Measurements from ENCODE around the gene PDE4D.
"Not testable (repeated sequence)": the region's sequence is repeated elsewhere in the genome, so short reads cannot be mapped to it uniquely, and the experiment has no call there.

The PDE4D gene

DNA sequence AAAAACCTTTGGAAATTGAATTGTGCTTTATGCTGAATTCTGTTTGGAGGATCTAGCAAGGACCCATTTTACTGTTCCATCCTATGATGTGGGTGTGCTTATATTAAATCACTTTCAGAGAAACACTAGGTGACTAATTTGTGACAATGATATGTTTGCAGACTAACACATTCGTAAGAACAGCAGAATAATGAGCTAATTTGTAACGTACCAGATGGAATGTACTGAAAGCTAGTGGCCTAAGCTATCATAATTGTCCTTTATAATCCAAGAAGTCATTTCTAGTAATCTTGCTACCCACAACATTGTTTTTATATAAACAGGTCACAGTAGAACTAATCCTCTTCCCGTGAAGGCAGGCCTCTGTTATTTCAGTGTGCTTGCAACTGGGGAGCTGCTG is 292.5 kb downstream of the PDE4D start:
- FAIRE-seq: peak; percentile 56

DNA sequence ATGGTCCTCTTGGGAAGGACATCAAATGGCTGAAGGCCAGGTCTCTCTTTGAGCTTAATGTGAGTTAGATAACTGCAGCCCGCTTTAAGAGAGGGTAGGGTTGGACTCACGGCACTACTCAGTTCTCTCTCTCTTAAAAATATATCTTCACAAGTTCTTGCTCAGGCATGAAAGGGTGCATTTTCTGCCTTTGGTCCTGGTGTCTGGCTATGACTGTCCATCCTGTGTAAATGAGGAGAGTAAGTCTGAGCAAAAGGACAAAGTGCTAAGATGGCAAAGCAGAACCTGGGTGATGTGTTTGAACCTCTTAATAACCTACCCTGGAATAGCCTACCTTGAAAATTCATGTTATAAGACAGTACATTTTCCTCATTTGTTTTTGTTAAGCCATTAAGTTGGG is 293.4 kb downstream of the PDE4D start:
- no peak for FAIRE-seq

DNA sequence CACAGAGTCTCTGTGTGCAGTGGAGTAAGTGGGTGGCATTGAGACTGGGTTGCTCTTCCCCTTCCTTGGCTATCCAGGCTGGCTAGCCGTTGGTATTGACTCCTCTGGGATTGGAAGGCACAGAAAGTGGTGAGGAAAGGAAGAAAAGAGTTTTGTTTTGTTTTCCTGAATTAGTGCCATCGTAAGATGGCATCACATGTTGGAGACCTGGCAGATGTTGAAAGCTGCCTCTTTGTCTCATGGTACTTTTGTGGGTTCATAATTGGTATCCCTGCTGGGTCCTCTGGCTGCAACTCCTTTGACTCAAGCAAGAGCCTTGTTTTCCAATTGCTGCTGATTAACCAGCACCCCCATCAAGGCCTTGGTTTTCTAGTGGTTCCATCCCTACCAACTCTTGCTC is 293.8 kb downstream of the PDE4D start:
- no peak for FAIRE-seq

DNA sequence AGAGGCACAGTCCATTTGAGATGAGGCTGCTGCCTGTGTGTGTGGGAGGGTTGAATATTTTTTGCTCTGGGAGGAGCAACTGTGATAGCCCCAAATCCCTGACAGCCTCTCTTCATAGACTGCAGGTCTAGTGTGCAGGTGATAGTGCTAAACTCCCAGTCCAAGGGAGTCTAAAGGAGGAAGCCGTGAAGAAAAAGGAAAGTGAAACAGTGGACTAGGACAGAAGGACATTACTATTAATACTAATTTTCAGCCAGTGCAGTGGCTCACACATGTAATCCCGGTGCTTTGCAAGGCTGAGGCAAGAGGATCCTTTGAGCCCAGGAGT is 295.0 kb downstream of the PDE4D start:
- FAIRE-seq: peak; percentile 9

DNA sequence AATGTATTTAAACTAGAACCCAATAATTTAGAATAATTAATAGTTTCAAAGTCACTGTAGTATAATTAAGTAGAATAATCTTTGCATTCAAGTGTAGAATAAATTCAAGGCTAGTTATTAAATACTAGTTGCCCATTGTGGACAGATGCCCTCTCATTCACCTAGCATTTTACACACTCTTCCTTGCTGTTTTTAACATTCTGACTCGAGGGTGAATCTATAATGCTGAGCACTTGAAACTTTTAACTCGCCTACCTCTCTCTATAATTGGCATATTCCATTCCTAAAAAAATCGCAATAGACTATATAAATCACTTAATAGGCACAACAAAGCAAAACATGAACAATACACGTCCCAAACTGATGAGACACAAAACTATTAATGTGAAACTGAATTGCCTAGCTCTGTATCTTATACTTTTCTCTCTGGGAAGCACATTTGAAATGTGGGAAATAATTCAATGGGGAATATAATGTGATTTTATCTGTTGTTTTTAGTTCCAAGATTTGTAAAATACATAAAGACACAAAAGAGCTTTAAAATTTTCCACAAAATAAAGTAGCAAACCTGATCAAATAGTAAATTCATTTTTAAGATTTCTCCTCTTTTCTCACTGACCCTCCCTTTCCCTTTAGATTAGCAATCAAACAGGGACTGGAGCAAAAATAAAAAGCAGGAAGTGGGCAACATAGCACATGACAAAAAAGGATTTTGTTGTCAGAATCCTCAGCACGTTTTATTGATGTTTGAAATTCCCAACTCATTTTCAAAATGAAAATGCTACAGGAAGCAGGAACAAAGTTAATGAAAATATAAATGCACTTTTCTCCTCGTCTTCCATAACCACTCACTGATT is 295.6 kb downstream of the PDE4D start:
- peak; percentile 61 for FAIRE-seq

DNA sequence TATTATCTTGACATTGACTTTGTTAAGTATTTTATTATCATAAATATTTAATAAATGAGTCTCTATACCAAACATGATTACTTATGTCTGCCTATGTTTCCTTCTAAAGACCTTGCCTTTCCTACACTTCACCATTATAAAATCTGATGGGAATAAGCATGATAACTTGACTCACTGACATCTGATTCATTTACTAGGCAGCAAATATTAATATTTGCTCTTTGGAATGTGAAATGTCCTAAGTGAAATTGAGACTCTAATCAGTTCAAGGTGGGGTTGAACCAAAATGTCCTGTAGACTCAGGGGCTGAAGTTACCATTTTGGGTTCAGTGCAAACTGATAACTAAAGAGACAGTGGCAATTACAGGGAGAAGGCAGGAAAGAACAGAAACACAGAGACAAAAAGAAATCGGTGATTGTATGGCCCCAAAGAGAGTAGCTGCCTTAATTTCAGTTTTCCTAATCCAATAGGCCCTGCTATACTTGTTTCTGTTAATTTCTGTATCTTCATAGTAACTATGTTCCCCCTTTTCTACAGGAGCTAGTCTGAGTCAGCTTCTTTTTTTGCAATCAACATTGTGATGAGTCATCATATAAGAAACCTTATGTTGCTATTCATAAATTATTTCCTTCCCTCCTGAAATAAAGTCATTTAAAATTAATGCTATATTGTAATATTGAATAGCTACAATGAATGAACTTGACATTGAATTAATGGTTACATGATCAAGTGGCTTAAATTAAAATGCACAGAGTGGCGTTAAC is 296.8 kb downstream of the PDE4D start:
- FAIRE-seq: peak; percentile 76

DNA sequence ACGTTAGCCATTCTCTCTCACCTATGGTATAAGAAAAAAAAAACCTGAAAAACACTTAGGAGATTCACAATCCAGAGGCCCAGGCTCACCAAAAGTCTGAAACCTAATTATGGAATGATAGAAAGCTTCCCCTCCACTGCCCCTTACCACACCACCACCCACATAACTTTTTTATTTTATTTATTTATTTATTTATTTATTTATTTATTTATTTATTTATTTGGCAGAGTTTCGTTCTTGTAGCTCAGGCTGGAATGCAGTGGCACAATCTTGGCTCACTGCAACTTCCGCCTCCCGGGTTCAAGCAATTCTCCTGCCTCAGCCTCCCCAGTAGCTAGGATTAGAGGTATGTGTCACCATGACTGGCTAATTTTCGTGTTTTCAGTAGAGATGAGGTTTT is 299.4 kb downstream of the PDE4D start:
- not testable (repeated sequence) for FAIRE-seq

DNA sequence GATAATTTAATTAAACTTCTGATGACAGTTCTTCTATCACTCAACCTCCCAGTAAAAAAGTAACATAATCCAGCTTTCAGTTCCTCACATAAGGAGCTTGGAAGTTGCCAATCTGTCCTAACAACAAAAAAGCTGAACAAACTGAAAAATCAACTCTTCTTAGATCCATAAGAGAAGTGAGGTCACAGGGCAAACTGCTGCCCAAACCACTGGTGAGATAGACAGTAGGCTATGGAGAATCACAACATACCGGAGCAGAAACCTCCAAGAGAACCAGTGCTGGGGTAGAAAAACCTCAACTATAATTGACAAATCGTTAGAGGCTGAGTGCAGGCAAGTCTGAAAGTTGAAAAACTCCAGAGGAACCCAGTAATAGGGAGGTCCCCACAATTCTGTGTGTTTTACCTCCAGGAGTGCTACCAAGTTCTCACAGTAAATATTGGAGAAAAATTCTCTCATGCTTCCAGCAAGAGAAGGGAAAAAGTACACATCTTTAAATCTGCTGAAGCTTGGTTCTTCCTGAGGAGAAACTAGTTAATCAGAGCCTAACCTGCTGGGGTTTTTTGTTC is 300.0 kb downstream of the PDE4D start:
- FAIRE-seq: no peak

DNA sequence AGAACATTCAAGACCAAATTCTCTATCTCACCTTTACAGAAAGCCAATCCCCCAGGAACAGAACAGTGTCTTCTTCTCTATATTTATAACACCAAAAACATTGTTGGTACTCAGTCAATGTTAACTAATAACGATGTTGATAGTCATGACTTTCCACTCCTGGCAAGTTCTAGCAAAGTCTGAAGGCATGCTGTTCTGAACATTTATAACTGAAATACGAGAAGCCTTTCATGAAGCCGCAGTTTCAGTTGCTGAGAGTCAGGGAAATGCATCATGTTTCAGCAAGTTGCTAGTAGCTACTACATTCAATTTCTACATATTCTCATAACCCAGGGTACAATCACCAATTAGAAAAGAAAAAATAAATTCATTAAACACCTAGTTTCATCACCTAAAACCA is 301.4 kb downstream of the PDE4D start:
- no peak for FAIRE-seq

DNA sequence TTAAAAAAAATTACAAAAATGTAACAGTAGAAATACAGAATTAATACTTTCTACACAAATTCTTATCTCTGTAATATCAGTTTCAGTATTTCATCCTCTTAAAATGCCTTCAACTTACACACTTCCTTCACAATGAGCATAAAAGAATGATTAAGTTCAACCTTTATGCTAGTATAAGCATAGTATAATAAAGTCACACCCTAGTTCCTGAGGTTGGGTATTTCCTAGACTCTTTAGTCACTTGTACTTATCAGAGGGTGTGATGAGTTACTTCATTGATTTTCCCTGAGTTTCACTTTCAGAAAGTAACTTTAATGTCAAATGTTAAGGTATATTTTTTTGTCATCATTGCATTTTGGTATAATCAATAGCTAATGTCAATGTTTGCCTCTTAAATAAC is 302.4 kb downstream of the PDE4D start:
- no peak for FAIRE-seq

DNA sequence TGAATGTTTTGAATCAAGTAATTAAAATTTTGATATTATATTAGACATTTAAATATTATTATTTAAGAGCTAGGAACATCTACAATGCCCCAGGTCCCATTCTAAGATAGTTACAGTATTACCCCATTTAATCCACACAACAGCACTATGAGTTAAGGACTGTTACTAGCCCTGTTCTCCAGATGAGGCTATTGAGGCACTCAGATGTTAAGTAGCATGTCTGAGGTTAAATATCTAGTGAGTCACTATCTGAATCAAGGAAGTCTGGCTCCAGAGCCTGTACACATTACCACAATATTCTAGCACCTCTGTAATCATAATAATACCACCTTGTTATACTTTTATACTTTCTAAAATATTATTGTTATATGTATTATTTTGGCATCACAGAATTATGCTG is 304.6 kb downstream of the PDE4D start:
- FAIRE-seq: peak; percentile 60

DNA sequence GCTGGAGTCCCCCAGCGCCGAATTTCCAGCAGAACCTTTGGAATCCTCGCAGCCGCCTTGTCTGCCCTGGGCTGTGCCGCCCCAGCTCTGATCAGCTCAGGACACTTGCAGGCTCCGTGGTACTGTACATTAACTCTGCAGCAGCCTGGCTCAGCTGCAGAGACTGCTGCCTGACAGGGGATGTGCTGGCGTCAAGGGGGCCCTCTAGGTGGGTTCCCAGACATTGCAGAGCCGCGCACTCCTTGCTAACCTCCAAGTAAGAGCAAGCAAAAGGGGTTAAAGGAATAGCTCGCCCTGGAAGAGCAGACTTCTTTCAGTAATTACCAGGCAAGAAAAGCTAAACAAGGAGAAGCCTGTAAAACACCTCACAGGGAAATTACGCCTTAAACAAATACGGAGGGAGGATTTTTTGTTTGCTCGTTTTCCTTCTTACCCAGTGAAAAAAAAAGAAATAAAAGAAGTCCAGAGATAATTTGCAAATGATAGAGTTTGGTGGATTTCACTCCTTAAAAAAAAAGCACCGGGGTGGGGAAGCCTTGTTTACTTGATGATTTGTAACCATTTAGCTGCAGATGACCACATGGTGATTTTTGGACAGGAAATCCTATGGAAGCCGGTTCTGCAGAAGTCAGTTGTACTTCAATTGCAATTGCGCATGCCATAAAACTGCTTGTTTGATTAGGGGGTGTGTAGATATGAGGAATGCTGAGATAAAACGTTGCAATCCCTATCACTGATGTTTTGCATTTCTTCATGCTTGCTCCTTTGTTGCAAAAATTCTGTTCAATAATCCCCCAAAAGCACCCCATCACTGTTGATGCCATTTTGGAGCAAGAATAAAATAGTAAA is 305.8 kb downstream of the PDE4D start:
- FAIRE-seq: no peak

DNA sequence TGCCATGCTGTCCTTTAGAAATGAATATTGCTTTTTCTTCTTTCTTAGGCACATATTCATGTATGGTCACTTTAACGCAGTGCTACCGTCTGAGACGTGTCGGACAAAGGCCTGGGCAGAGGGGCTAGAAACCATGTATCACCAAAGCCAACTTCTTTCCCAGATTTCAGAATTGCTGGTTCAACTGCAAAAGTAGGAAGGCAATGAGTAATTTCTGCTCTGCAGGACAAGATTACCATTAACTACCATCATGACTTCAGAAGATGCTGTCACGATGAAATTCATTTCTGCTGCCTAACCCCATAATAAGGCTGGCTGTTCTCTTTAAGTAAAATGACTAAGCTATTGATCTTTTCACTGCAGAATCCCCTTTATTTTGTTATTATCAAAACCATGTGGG is 306.7 kb downstream of the PDE4D start:
- no peak for FAIRE-seq

DNA sequence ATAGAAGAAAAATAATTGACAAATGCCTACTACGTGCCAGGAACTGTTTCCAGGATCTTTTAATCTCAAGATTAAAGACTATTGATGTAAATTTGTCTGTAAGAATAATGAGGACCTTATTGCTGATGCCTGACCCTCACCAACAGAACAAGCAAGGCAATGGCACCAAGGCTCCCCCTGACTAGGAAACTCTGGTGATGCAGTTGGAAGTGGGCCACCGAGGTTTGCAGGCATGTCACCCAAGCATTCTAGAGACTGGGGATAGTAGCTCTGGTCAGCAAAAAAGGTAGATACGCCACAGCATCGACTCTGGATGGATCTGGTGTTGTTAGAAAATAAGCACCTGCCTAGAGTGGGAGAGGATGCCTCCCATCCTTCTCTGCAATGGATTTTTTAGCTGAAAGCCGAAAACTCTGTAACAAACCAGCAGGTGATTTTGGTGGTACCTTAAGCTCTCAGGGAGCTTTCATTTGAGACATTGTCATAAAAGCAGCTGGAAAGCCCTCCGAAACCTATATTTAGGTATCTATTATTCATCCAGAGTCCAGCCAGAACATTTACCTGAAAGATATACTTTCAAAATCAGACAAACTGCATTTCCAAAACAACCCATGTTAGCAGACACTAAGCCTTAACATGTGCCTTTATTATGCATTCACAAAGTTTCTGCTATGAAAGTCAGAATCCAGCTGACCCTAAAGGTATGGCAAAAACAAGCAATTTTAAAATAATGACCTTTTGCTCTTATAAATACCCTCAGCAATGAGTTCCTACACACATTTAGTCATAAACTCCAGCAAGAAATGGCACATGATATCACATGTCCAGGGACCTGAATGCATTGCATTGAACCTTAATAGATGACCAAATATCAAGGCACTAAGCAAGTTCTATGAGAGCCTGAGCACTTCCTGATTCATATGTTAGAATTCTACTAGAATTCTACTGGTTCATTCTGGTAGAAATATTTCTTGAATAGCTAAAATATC is 308.4 kb downstream of the PDE4D start:
- FAIRE-seq: no peak

DNA sequence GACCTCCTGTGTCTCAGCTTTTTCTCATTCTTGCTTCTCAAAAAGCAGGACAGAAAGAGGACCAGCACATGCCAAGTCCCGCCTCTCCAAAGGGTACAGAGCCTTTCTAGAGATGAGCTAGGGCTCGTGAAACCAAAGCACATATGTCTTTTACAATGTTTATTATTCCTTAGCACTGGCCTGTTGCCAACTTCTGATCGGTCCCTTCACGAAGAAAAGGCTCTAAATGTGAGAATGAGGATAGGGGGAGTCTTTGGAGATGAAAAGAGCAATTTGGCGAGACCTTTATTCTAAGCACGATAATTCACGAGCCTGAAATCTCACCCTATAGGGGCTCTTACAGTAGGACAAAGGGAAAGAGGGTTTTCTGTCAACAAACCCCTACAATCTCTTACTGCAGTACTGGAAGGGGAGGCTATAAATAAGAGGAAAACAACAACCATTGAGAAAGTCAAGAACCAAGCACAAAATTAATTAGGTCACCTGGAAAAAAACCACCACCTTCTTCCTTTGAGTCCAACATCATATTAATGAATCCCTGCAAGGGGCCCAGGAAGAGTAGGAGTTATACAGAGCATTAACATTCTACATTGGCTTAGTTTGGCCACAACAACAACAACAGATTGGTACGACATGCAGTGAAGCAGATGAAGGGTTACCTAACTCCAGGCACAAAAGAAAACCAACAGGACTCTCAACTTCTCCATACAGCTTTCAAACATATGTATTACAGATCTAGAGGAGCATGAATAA is 309.5 kb downstream of the PDE4D start:
- FAIRE-seq: no peak

DNA sequence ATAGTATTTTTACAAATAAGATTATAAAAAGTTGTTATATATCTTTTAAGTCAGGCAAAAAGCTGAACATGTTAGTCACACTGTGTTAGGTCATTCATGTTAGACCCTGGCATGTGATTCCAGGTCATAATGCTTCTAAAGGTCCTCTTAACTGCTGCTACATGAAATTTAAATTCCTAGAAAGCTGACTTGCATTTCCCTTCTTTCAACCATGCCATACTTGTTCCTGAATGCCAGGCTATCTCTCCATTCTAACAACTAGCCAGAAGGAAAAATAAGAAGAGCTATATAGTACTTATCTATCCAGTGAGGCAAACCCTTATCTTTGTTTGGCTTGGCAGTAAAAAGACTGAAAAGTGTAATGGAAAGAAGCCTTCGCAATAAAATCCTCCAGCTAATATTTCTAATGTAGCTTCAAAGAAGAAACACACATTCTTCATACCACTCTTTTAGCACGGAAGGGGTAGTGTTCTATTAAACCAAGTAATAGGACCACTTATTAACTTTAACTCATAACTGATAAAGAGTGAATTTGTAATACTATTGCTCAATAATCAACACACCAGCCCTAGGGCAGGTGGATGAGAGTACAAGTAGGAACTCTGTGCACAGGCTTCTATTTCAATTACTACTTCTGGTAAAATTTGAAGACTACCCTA is 310.2 kb downstream of the PDE4D start:
- peak; percentile 86 for FAIRE-seq

DNA sequence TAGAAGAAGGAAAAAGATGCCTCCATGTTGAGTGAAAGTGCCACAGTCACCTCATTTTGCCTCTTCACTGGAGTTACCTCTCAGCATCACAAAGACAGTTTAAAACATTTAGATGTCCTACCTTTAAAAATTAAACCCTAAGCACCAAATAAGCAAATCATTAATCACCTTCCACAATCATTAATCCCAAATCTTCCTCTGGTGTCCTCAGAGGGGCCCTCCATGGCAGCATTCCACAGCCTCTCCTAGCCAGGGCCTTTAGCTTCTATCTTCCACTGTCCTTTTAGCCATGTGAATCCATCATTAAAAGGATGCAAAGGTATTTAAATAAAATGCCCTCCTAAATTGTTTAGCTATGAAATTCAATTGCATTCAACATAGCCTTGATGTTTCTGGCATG is 310.8 kb downstream of the PDE4D start:
- FAIRE-seq: no peak

DNA sequence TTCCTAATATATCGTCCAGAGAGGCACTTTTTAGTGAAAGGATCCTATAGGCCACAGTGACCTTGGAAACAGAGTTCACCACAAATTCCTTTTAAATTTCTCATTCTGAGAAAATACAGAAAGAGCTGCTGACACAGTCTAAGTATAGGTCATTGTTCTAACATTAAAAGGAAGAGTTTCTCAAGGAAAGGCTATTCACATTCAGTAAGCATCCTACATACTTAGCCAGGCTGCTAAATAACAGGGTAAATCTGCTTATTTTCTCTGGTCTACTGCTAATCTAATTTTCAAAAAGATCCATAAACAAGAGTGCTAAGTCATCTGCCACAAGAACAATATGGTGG is 313.7 kb downstream of the PDE4D start:
- FAIRE-seq: peak; percentile 43

DNA sequence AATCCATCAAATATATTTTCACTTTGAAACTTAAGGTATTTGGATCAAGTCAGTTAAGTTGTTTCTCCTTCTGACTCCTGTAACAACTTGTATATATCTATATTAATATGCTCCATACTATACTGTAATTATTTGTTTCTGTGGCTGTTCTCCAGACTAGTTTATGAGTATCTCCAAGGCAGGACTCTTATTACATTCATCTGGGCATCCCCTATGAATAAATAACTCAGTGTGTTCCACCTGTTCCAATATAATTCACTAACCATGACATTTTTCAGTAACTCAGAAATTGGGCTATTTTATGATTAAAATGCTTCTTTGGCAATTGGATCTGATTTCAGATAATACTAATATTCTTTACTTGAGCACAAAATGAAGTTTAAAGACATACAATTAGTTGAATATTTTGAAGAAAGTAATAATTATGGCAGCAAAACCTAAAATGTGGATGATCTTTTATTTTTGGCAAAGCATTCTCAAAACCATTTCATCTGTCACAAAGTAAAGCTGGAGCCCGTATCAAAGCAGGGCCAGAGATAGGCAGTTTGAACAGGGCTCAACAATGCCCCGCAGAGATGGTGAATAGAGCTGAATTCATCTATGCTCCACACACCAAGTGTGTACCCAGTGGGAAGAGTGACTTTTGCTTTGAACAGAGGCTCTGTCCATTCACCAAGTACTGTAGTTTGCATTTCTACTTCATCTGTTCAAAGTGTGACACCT is 314.3 kb downstream of the PDE4D start:
- FAIRE-seq: no peak

DNA sequence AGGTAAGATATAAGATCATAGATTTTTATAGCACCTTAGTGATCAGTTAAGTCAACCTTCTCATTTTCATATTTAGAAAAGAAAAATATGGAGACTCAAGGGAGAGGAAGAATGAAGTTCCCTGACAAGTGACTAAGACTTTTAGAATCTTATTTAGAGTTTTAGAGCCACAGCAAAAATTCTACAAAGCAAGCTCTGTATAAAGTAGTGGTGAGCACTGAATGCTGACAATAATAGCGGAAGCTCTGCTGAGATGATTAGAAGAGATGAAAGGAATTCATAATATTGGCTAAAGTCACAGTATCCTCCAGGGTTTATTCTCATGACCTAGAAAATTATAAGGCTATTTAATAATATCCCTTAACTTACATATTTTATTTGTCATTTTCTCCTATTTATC is 316.0 kb downstream of the PDE4D start:
- no peak for FAIRE-seq

Measured in islet of Langerhans (tissue), 1 donor.